Measurements from ENCODE around the gene IGFBPL1. TPM values are rescaled to one million over a fixed set of nuclear protein-coding genes. Genes with fewer than 3 reads are reported as not detected.
"Not testable (repeated sequence)": the region's sequence is repeated elsewhere in the genome, so short reads cannot be mapped to it uniquely, and the experiment has no call there.

Gene IGFBPL1
- total and polyA plus RNA-seq, 5 donors from 2014 or later: not detected

DNA sequence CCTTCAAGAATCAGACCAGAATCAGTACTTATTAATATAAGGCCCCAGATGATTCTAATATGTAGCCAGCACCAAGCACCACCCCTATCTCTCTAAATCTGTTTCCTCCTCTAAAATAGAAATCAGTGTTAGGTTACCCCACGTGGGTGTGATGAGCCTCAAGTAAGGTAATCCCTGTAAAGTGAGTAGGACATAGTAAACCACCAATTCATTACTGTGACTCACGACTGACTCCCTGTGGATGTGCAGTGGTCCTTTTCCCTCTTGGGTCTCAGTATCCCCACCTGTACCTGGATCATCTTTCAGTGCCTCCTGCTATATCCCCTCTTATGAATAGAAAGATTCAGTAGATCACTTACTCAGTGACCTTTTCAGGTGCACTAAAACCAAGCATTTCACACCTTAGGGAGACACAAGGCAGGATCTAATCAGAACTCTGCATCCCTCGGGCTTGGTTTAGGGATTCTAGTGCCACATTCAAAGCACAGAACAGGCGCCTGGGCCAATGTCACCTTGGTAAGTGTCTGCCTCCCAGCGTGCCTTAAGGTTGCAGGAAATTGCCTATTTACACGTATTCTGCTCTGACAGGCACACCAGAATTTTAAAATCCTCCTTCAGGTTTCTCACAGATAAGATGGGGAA is 43.9 kb downstream of the IGFBPL1 start:
- no peaks in the 10 kb centered on the region for H3K27me3 ChIP-seq (ENCODE audit: control insufficient read depth, insufficient read depth, low read length)
- H3K36me3 ChIP-seq (ENCODE audit: control insufficient read depth, insufficient read depth, low read length): no peaks in the 10 kb centered on the region
- ATAC-seq (ENCODE audit: low read depth in 2 of 2): no peak
- H3K9me3 ChIP-seq (ENCODE audit: control insufficient read depth in 2 of 2, low read length in 2 of 2): no peaks in the 10 kb centered on the region
- H3K27ac Mint-ChIP-seq: no peak overlapping the region
- no peak overlapping the region for H3K4me3 Mint-ChIP-seq
- H3K27me3 Mint-ChIP-seq: peaks cover 10% of the 10 kb centered on the region
- H3K4me1 ChIP-seq (ENCODE audit: control insufficient read depth, insufficient read depth, low read length, poor library complexity, severe bottlenecking): no peaks in the 10 kb centered on the region
- H3K9me3 Mint-ChIP-seq: peaks cover 0 to 1% (median 0%) of the 10 kb centered on the region in 7 donors
- no peak overlapping the region for H3K4me3 ChIP-seq (ENCODE audit: low read depth, low read length)
- no peaks in the 10 kb centered on the region for H3K4me1 Mint-ChIP-seq
- no peaks in the 10 kb centered on the region for H3K36me3 Mint-ChIP-seq
- no peak overlapping the region for H3K27ac ChIP-seq (ENCODE audit: insufficient read depth, low read length, poor library complexity, severe bottlenecking)
- no peak for DNase-seq

DNA sequence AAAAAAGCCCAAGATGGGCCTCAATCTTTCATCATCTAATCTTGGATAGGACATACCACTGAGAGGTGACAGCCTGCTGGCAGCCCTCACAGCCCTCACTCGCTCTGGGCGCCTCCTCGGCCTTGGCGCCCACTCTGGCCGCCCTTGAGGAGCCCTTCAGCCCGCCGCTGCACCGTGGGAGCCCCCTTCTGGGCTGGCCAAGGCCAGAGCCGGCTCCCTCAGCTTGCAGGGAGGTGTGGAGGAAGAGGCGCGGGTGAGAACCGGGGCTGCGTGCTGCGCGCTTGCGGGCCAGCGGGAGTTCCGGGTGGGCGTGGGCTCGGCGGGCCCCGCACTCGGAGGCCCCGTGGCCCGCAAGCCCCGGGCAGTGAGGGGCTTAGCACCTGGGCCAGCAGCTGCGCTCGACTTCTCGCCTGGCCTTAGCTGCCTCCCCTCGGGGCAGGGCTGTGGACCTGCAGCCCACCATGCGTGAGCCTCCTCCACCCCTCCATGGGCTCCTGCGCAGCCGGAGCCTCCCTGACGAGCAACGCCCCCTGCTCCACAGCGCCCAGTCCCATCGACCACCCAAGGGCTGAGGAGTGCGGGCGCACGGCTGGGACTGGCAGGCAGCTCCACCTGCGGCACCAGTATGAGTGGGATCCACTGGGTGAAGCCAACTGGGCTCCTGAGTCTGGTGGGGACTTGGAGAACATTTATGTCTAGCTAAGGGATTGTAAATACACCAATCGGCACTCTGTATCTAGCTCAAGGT is 46.7 kb downstream of the IGFBPL1 start:
- H3K9me3 Mint-ChIP-seq; H3K27me3 ChIP-seq (ENCODE audit: control insufficient read depth, insufficient read depth, low read length); H3K27me3 Mint-ChIP-seq: not testable (repeated sequence)

DNA sequence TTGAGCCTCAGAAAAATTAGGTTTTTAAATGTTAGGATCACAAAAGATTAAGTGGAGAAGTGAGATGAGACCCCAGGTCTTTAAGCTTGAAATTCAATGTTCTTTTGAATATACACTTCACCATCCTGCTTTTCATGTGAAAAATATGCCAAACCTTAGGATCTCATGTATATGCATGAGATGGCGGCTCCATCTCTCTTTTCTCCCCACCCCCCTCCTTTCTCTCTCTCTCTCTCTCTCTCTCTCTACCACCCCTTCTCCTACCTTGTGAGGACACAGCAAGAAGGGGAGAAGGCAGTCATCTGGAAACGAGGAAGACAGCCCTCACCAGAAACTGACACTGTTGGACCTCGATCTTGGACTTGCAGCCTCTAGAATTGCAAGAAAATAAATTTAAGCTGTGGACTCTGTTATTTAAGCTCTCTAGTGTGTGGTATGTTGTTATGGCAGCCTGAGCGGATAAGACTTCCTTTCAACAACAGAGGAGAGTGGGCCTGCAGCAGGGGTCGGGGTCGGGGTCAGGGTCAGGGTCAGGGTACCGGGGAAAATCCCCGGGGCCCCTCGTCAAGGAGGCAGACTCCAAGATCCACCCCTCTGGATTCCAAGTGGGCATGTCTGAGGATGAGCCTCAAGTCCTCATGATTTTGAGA is 48.1 kb downstream of the IGFBPL1 start:
- Mint-ChIP-seq H3K9me3 (no peaks in the 10 kb centered on the region), H3K4me1 (no peaks in the 10 kb centered on the region), H3K27ac (no peak overlapping the region), H3K36me3 (no peaks in the 10 kb centered on the region), H3K4me3 (no peak overlapping the region), H3K27me3 (peaks cover 5% of the 10 kb centered on the region)
- H3K27me3 ChIP-seq (ENCODE audit: control insufficient read depth, insufficient read depth, low read length): peaks cover 2% of the 10 kb centered on the region
- no peaks in the 10 kb centered on the region for H3K4me1 ChIP-seq (ENCODE audit: control insufficient read depth, insufficient read depth, low read length, poor library complexity, severe bottlenecking)
- H3K36me3 ChIP-seq (ENCODE audit: control insufficient read depth, insufficient read depth, low read length): no peaks in the 10 kb centered on the region
- ATAC-seq (ENCODE audit: low read depth in 2 of 2): no peak
- H3K27ac ChIP-seq (ENCODE audit: insufficient read depth, low read length, poor library complexity, severe bottlenecking): no peak overlapping the region
- H3K4me3 ChIP-seq (ENCODE audit: low read depth, low read length): no peak overlapping the region
- H3K9me3 ChIP-seq (ENCODE audit: control insufficient read depth in 2 of 2, low read length in 2 of 2): no peaks in the 10 kb centered on the region
- no peak for DNase-seq

More for the DNA sequence above, 46.7 kb downstream of the IGFBPL1 start:
- not testable (repeated sequence) for H3K4me1 ChIP-seq (ENCODE audit: control insufficient read depth, insufficient read depth, low read length, poor library complexity, severe bottlenecking); H3K4me3 ChIP-seq (ENCODE audit: low read depth, low read length); H3K27ac ChIP-seq (ENCODE audit: insufficient read depth, low read length, poor library complexity, severe bottlenecking); H3K36me3 ChIP-seq (ENCODE audit: control insufficient read depth, insufficient read depth, low read length); H3K9me3 ChIP-seq (ENCODE audit: control insufficient read depth in 2 of 2, low read length in 2 of 2); H3K27ac Mint-ChIP-seq; H3K4me3 Mint-ChIP-seq; DNase-seq; H3K36me3 Mint-ChIP-seq; H3K4me1 Mint-ChIP-seq; ATAC-seq (ENCODE audit: low read depth in 2 of 2)

DNA sequence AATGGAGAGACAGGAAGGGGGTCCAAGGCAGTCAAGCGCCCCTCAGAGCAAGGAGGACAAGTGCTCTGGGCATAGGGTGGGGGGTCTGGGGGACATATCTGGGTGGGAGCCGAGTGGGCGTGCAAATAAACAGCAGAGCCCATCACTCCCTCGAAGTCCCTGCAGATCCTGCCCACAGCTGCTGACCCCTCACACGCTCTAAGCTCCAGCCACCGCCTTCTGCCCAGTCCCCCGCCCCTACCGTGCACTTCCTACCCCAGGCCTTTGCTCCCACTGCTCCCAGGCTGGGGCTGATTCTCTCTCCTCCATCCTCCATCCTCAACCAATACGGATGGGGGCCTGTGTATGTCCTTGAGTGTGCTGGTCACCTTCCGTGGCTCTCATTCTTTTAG is 48.7 kb downstream of the IGFBPL1 start:
- Mint-ChIP-seq H3K36me3 (no peaks in the 10 kb centered on the region), H3K27me3 (peaks cover 5% of the 10 kb centered on the region), H3K4me1 (no peaks in the 10 kb centered on the region), H3K4me3 (no peak overlapping the region), H3K9me3 (no peaks in the 10 kb centered on the region), H3K27ac (no peak overlapping the region)
- H3K9me3 ChIP-seq (ENCODE audit: control insufficient read depth in 2 of 2, low read length in 2 of 2): no peaks in the 10 kb centered on the region
- no peak overlapping the region for H3K27ac ChIP-seq (ENCODE audit: insufficient read depth, low read length, poor library complexity, severe bottlenecking)
- no peaks in the 10 kb centered on the region for H3K36me3 ChIP-seq (ENCODE audit: control insufficient read depth, insufficient read depth, low read length)
- H3K4me1 ChIP-seq (ENCODE audit: control insufficient read depth, insufficient read depth, low read length, poor library complexity, severe bottlenecking): no peaks in the 10 kb centered on the region
- peaks cover 2% of the 10 kb centered on the region for H3K27me3 ChIP-seq (ENCODE audit: control insufficient read depth, insufficient read depth, low read length)
- no peak for DNase-seq
- no peak for ATAC-seq (ENCODE audit: low read depth in 2 of 2)
- no peak overlapping the region for H3K4me3 ChIP-seq (ENCODE audit: low read depth, low read length)

GRCh38 chr9:38374847-38375571 is 49.2 kb downstream of the IGFBPL1 start:
- Mint-ChIP-seq H3K9me3 (no peaks in the 10 kb centered on the region), H3K36me3 (no peaks in the 10 kb centered on the region), H3K4me3 (no peak overlapping the region), H3K27ac (no peak overlapping the region), H3K27me3 (peaks cover 5% of the 10 kb centered on the region), H3K4me1 (no peaks in the 10 kb centered on the region)
- DNase-seq (no peak), ATAC-seq (ENCODE audit: low read depth in 2 of 2) (no peak)
- no peaks in the 10 kb centered on the region for H3K9me3 ChIP-seq (ENCODE audit: control insufficient read depth in 2 of 2, low read length in 2 of 2)
- no peak overlapping the region for H3K27ac ChIP-seq (ENCODE audit: insufficient read depth, low read length, poor library complexity, severe bottlenecking)
- H3K27me3 ChIP-seq (ENCODE audit: control insufficient read depth, insufficient read depth, low read length): peaks cover 2% of the 10 kb centered on the region
- no peak overlapping the region for H3K4me3 ChIP-seq (ENCODE audit: low read depth, low read length)
- no peaks in the 10 kb centered on the region for H3K36me3 ChIP-seq (ENCODE audit: control insufficient read depth, insufficient read depth, low read length)
- no peaks in the 10 kb centered on the region for H3K4me1 ChIP-seq (ENCODE audit: control insufficient read depth, insufficient read depth, low read length, poor library complexity, severe bottlenecking)

DNA sequence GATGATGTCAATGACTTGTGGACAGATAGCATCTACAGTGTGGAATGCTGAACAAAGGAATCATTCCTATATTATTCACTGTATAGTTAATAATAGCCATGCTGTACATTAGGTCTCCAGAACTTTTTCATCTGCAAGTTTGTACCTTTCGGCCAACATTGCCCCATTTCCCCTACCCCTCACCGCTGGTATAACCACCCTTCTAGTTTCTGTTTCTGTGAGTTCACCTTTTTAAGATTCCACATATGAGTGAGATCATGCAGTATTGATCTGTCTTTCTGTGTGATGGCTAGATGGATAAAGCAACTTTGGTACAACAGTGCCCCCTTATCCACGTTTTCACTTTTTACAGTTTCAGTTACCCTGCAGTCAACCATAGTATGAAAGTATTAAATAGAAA is 50.6 kb downstream of the IGFBPL1 start:
- Histone ChIP-seq H3K27ac (ENCODE audit: insufficient read depth, low read length, poor library complexity, severe bottlenecking) (no peak overlapping the region), H3K27me3 (ENCODE audit: control insufficient read depth, insufficient read depth, low read length) (peaks cover 2% of the 10 kb centered on the region), H3K4me1 (ENCODE audit: control insufficient read depth, insufficient read depth, low read length, poor library complexity, severe bottlenecking) (no peaks in the 10 kb centered on the region), H3K9me3 (ENCODE audit: control insufficient read depth in 2 of 2, low read length in 2 of 2) (no peaks in the 10 kb centered on the region), H3K36me3 (ENCODE audit: control insufficient read depth, insufficient read depth, low read length) (no peaks in the 10 kb centered on the region), H3K4me3 (ENCODE audit: low read depth, low read length) (no peak overlapping the region)
- Mint-ChIP-seq H3K27me3 (peaks cover 13% of the 10 kb centered on the region), H3K4me3 (no peak overlapping the region), H3K4me1 (no peaks in the 10 kb centered on the region), H3K27ac (no peak overlapping the region), H3K9me3 (peaks cover 0 to 1% (median 0%) of the 10 kb centered on the region in 7 donors), H3K36me3 (no peaks in the 10 kb centered on the region)
- ATAC-seq (ENCODE audit: low read depth in 2 of 2) (no peak), DNase-seq (no peak)

- H3K4me1 Mint-ChIP-seq: no peaks in the 10 kb centered on the region
- Histone ChIP-seq H3K9me3 (ENCODE audit: control insufficient read depth in 2 of 2, low read length in 2 of 2) (no peaks in the 10 kb centered on the region), H3K4me3 (ENCODE audit: low read depth, low read length) (no peak overlapping the region), H3K36me3 (ENCODE audit: control insufficient read depth, insufficient read depth, low read length) (no peaks in the 10 kb centered on the region), H3K27me3 (ENCODE audit: control insufficient read depth, insufficient read depth, low read length) (peaks cover 2% of the 10 kb centered on the region), H3K4me1 (ENCODE audit: control insufficient read depth, insufficient read depth, low read length, poor library complexity, severe bottlenecking) (no peaks in the 10 kb centered on the region), H3K27ac (ENCODE audit: insufficient read depth, low read length, poor library complexity, severe bottlenecking) (no peak overlapping the region)
- H3K27me3 Mint-ChIP-seq: peaks cover 13% of the 10 kb centered on the region
- no peak overlapping the region for H3K27ac Mint-ChIP-seq
- no peaks in the 10 kb centered on the region for H3K36me3 Mint-ChIP-seq
- DNase-seq (no peak), ATAC-seq (ENCODE audit: low read depth in 2 of 2) (no peak)
- no peak overlapping the region for H3K4me3 Mint-ChIP-seq
- H3K9me3 Mint-ChIP-seq: peaks cover 0 to 1% (median 0%) of the 10 kb centered on the region in 7 donors
Observed at GRCh38 chr9:38372762-38373619, 51.3 kb downstream of the IGFBPL1 start.
